GM18907 (cell line): ENCODE results near the gene TNS4.

Experiments
- ATAC-seq: cut with Tn5 transposase; IDR thresholded peaks from one replicate; pipeline ENCODE4 v1.9.1; 2021; ENCODE audit warnings: mild to moderate bottlenecking, moderate library complexity; ENCODE audit not compliant: unreplicated experiment

The TNS4 gene

DNA sequence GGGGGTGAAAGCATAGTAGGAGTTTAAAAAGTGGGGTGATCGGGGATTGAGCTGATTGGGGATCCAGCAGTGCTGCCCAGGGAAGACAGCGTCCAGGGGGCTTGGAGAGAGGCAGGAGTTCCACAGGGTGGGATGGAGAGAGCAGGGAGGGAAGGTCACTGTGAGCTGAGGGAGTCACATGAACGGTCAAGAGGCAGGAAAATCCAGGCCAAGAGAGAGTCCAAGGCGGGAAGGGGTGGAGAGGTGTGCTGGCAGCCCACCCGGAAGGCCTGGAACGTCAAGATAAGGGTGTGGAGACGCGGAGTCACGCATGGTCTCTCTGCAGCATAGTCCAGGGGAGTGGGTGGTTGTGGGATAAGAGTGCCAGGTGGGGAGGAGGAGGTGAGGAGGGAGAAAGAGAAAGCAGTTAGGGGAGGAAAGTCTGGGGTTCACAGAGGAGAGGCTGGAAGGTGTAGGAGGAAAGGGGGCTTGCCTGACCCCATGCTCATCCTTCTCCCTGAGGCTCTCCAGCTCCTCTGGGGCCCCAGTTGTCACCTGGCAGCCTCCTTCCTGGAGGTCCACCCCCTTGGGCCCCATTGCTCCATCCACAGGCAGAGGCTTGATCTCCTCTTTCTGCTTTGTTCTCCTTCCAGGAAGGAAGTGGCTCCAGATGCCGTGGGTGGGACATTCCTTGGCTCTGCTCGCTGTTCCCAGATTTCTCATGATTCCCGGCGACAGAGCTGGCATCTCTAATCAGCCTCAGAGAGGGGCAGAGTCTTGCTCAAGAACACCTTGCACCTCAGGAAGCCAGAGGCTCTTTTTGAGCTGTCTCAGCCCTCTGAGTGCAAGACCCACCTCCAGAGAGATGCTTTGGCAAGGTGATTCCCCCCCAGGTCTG lies 35.1 kb upstream of the TNS4 start:
- no peak for ATAC-seq

DNA sequence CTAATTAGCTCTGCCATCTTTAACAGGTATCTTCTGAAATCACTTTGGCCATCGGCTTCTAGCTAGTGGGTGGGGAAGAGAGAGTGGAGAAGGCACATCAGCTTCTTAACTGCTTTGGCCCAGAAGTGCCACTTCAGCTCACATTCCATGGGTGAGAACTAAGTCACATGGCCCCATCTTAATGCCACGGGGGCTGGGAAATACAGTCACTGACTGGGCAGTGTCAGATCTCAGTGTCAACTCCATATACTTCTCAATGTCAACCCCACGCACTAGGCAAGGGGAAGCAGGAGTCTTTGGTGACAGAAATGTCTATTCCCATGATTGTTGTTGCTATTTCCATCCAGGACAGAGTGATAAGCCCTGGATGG lies 34.5 kb upstream of the TNS4 start:
- no peak for ATAC-seq

GRCh38 chr17:40535438-40535837 lies 34.0 kb upstream of the TNS4 start:
- ATAC-seq = no peak

GRCh38 chr17:40534371-40535189 lies 33.2 kb upstream of the TNS4 start:
- ATAC-seq = no peak

DNA sequence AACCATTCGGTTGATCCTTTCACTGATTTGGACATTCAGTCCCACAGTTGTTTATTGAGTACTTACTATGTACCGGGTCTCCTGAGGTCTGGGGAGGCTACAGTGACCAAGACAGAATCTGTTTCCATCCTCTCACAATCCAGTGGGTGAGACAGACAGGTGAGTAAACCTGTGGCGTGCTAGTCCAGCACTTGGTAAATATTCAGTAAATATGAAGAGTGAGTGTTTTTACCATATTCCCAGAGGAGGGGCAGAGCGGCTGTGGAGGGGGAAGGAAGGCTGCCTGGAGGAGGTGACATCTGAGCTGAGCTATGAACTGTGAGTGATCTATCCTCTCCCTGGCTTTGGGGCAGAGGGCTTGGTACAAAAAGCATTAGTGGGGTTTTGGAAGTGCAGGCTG lies 32.5 kb upstream of the TNS4 start:
- ATAC-seq = no peak

GRCh38 chr17:40532520-40533253 lies 31.3 kb upstream of the TNS4 start:
- ATAC-seq = no peak

GRCh38 chr17:40531051-40531991 lies 29.9 kb upstream of the TNS4 start:
- ATAC-seq = no peak

GRCh38 chr17:40530531-40530994 lies 29.1 kb upstream of the TNS4 start:
- no peak for ATAC-seq

GRCh38 chr17:40529991-40530390 lies 28.6 kb upstream of the TNS4 start:
- ATAC-seq = no peak

- ATAC-seq = no peak
Measured at GRCh38 chr17:40528692-40529417, 27.4 kb upstream of the TNS4 start.

DNA sequence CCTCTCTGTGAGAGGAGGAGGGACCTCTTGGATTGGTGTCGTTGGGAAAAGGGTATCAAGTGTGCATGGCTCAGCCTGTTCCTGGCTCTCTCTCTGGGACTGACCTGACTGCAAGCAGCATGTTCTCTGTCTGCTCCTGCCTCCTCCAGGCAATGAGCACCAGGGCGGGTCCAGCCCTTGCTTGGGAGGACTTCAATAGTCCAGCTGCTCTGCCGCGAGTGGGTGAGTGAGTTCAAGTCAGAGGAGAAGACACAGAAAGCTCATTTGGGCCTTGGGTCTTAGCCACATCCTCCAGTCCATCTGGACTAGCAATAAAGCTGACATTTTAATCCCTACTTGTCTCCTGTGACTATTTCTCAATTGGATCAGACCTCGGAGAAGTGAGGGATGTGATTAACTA lies 25.2 kb upstream of the TNS4 start:
- ATAC-seq = no peak

DNA sequence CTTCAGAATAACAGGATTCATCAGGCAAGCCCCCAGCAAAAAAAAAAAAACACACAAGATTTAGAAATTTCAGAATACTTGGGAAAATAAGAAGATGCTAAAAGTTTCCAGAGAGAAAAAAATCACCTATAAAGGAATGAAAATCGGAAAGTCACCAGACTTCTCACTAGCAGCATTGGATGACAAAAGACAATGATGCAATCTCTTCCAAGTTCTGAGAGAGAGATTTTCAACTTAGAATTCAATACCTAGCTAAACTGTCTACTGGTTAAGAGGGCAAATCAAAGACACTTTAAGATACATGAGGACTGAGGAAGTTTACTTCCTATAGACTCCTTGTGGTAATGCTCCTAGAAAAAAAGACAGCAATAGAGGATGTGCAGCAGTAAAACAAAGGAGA lies 23.9 kb upstream of the TNS4 start:
- ATAC-seq = no peak

GRCh38 chr17:40524243-40524965 lies 23.0 kb upstream of the TNS4 start:
- no peak for ATAC-seq

DNA sequence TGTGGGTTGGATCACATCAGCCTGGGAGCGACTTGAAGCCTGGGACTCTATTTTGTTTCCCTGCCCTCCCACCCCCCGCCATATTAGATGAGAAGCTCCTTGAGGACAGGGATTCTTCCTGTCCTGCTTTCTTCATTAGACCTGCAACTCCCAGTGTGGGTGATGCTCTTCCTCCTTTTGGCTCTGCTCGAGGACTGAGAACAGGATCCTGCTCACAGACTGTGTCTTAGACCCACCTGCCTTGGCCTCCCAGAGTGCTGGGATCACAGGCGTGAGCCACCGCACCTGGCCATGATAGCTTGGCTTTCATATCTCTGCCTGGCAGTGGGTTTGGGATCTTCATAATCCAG lies 21.5 kb upstream of the TNS4 start:
- no peak for ATAC-seq

GRCh38 chr17:40522250-40522960 lies 21.0 kb upstream of the TNS4 start:
- no peak for ATAC-seq

DNA sequence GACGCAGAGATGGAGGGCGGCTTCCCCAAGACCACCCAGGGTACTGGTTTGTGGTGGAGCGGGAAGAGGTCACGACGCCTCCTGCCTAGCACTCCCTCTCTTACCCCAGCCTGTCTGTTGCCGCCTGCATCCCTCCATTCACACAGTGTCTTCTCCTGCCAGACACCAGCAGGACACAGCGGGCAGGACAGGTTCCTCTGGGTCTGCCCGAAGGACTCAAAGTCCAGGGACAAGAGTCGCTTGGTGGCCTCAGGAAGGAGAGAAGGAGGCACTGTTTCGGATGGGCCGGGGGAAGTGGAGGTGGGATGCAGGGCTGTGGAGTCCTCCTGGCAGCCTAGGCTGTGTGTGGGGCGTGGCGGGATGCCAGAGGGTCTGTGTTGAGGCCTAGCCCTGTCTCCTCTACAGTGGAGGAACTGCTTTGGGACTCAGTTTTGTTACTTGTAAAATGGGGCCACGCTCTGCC lies 19.6 kb upstream of the TNS4 start:
- no peak for ATAC-seq

DNA sequence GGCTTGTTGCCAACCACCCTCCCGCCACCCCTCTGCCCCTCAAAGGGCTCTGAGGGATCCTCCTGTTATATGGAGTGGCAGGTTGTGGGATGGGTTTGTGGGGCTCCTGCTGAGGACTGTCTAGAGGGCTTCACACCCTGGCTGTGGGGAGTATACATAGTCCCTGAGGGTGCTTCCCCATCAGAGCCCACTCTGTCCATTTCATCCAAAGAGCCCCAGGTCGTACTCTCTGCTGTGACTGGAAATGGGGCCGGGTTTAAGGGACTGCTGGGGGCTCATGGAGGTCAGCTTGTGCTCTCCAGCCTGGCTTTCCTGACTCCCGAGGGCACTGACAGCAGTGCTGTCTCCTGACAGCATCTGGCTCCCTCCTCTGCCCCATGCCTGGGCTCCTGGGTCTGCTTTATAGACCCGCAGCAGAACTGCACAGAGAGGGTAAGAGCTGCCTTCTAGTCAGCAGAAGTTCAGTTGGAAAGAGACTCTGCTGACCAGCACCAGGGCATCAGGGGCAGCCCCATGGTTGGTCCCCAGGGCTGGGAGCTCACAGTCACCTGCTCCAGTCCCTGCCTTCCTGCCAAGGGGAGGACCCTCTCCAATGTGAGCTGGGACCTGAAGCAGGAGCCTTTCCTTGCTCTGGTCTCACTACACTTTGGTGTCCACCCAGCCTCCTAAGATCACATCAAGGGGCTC lies 17.8 kb upstream of the TNS4 start:
- no peak for ATAC-seq
